ENCODE results near the gene SLC66A3. TPM values are rescaled to one million over a fixed set of nuclear protein-coding genes. Genes with fewer than 3 reads are reported as not detected.

Gene SLC66A3
- 9.8 TPM for total RNA-seq

DNA sequence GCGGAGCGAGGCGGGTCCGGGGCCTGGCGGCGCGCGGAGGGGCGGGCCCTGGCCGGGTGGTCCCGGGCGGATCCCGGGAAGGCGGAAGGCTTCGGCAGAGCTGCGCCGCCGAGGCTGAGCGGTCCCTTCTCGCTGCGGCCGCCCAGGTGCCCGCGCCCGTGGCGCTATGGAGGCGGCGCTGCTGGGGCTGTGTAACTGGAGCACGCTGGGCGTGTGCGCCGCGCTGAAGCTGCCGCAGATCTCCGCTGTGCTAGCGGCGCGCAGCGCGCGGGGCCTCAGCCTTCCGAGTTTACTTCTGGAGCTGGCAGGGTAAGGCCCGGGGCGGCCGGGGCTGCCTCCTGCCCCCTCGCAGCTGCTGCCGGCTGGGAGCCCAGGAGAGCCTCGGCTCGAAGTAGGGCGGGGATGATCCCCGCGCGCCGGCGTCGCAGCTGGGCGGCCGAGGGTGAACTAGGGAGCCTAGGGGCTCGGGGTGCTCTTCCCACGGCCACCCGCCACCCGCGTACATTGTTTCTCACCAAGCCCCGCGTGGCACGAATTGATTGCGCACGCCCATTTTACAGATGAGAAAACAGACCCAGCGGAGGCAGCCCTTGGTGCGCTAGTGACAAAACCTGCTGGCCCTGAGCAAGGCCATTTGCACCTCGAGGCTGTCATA is at the start of gene SLC66A3:
TSS of gene SLC66A3 (plus strand) at position 87 of the 655 bp plus-strand sequence. CDS start at position 167, 80 bp downstream.
- no peak for DNase-seq

DNA sequence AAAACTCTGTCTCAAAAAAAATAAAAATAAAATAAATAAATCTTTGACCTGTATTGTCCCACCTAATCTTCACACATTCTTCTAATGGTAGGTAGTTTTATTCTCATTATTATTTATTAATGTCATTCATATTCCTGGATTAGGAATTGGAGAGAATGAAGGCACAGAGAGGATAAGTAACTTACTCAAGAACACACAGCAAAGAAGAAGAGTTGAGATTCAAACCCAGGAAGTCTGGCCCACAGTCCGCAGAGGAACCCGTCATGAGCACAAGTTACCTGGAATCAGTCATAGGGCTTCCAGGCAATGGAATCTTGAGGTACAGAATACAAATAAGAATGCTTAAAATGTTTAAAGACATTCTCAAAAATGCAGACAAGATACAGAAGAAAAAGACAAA is 46.3 kb upstream of the SLC66A3 start:
- no peak for DNase-seq

DNA sequence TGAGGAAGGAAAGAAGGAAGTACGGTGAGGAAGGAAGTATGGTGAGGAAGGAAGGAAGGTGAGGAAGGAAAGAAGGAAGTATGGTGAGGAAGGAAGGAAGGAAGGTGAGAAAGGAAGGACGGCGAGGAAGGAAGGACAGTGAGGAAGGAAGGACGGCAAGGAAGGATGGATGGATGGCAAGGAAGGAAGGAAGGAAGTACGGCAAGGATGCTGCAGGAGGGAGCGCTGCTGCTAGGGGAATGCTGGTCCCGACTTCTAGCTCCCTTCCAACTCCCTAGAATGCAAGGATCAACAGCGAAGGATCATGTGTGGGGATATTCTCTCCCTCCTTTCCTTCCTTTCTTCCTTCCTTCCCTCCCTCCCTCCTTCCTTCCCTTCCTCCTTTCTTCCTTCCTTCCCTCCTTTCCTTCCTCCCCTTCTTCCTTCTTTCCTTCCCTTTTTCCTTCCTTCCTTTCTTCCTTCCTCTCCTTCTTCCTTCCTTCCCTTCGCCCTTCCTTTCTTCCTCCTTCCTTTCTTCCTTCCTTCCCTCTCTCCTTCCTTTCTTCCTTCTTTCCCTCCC is 42.3 kb upstream of the SLC66A3 start:
- DNase-seq, result no peak

DNA sequence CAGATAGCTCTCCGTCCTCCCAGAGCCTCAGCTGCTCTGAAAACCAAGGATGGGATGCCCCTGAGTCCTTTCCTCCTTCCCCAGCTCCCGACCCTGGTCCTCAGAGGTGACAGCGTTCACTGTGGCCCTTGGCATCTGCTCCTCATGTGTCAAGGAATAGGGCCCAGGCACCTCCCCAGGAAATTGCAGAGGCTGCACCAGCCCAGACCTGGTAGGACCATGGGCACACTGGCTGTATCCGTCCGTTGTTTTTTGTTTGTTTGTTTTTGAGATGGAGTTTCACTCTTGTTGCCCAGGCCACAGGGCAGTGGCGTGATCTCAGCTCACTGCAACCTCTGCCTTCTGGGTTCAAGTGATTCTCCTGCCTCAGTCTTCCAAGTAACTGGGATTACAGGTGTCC is 37.5 kb upstream of the SLC66A3 start:
- no peak for DNase-seq

DNA sequence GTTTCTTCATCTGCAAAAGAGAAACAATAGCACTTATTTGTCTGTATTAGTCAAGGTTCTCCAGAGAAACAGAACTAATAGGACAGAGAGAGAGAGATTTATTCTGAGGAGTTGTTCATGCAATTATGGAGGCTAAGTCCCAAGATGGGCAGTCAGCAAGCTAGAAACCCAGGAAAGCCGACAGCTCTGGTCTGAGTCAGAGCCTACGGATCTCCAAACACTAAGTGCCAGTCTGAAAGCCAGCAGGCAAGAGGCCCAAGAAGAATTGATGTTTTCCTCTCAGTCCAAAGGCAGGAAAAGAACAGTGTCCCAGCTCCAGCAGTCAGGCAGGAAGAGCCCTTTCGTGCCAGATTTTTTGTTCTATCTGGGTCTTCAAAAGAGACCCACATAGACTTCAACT is 36.5 kb upstream of the SLC66A3 start:
- DNase-seq, result no peak

DNA sequence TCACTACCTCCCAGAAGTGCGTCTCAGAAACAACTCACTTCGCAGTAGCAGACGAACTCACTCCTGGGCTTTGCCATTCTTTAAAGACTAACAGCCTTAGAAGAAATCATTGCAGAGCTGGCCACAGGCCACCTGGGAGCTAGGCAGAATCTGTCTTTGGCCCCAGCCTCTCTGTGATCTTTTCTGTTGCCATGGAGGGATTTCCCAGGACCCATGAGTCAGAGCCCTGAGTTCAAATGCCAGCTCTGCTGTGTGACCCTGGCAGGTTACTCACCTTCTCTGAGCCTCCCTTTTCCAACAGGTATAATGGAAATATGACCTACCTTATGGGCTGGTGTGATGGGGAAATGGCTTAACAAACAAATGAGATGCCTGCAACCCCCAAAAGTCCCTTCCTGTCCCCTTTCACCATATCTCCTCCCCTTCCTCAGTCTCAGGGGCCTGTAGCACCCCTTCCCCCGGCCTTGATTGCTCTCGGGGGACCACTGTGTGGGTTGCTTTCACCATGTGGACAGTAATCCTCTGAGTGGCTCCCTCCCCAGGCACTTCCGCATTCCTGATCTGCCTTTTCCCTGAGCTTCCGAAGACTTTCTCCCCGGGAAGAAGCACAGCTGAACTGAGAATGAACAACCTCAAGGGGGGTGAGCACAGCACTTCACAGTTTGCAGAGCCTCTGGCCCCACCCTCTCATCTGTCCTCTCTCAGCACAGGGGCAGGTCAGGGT is 34.0 kb upstream of the SLC66A3 start:
- no peak for DNase-seq

DNA sequence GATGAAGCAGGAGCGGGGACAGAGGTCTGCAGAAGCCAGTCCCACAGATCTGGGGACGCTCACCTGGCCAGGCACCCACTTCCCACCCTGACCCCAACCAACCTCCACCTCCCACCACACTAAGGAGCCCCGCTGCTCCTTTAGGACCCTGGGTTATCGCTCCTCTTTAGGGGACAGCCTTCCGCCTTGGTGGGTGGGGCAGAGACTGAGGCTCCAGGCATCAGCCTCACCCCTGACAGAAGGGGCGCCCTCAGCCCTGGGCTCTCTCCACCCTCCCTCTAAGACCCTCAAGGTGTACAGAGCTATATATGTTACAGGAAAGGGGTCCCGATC is 33.5 kb upstream of the SLC66A3 start:
- DNase-seq, result no peak

DNA sequence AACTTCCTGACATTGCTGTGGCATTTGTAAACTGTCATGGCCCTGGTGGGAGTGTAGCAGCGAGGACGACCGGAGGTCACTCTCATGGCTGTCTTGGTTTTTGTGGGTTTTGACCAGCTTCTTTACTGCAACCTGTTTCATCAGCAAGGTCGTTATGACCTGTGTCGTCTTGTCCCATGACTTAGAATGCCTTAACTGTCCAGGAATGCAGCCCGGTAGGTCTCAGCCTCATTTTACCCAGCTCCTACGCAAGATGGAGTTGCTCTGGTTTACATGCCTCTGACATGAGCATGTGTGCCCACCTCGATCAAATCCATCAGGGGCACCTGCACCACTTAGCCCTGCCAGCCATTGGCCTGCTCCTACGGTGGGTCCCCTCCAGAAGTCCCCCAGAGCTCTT is 32.9 kb upstream of the SLC66A3 start:
- DNase-seq, result no peak

DNA sequence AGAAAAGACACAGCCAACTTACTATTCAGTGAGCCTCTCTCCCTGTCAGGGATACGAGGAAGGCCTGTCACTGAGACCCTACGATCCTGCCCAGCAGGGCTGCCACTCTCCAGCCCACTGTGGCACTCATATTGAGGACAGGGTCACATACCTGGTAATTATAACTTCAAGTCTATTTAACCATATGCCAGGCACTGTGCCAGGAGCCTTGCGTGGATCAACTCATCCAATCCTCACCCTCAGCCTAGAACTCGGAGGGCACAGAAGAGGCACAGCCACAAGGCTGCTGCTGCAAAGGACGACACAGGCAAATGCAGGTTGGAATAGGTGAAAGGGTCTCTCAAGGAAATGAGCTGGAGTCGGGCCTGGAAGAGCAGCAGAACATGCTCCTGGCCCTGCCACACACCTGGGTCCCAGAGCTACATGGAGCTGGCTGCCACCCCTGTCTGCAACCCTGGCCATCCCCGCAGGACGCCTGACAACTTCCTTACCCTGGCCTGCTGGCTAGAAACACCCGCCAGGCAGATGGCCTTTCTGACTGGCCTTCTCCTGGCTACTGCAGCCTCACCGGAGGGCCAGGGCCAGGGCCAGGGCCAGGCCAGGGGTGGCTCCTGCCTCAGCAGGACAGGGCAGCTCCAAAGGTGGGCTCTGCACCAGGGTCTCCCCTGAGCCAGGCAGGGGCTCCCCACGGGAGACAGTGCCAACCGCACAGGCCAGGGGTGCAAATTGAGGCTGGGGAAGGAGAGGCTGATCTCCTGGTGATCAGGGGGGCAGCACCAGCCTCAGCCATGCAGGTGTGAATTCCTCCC is 32.1 kb upstream of the SLC66A3 start:
- DNase-seq, result no peak

DNA sequence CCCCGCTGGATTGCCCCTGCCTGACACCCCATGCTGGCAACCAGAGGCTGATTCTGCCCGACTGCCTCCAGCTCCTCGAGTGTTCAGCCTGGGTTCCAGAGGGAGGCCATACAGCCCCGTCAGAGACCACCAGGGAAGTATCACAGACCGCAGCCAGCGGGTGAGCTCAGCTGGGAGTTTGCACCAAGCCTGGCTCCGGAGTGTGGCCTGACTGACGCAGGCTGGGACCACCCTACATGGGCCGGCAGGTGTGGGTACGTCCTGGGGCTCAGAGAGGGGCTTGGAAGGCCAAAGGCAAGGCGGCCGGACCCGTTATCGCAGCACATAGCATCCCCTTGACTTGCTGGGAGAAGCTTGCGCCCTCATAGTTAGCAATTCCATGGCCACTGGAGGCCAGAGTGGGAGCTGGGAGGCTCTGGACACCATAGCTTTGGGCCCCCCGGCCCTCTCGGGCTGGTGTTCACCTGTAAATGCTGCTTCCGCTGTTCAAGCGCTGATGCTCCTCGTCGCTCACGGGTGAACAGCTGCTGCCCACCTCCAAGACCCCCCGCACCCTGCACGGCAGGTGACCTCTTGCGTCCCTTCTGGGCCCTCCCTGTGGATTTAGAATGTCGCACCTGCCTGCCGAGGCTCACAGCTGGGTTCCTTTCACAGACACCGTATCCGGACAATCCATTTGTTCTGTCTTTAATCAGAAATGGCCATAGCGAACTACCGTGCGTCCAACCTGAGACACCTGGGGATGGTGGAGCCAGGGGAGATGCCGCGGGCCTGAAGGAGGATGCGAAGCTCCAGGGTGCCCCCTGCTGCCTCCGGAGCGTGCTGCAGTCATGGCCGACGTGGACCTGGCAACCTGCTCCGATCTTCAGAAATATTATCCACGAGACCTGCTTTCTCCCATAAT is 31.2 kb upstream of the SLC66A3 start:
- DNase-seq, result peak; percentile 48

DNA sequence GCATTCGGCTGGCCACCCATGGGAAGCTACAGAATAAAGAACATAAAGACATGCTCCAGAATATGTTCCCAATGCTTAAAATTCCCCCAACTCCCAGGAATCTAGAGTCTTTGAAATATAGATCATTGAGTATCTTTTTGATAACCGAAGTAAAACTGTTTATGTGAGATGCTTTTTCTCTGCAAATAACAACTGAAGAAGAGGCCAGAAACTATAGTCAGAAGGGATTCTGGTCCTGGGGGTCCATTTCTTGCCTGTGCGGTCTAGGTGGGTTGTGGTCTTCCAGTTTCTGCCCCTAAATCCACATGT is 30.6 kb upstream of the SLC66A3 start:
- DNase-seq, result no peak

DNA sequence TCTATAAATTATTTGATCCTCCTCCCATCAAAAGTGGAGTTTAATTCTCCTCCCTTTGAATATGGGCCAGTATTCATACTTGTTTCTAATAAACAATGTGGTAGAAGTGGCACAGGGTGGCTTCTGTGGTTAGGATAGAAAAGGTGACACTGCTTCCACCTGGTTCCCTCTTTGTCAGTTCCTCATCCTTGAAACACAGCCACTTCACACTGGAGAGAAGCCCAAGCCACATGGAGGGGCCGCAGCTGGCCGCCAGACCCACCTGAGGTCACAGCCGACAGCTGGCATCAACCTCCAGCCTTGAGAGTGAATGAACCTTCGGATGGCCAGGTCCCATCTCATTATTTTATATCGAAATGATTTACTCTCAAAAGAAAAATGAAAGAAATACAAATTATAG is 27.5 kb upstream of the SLC66A3 start:
- no peak for DNase-seq

DNA sequence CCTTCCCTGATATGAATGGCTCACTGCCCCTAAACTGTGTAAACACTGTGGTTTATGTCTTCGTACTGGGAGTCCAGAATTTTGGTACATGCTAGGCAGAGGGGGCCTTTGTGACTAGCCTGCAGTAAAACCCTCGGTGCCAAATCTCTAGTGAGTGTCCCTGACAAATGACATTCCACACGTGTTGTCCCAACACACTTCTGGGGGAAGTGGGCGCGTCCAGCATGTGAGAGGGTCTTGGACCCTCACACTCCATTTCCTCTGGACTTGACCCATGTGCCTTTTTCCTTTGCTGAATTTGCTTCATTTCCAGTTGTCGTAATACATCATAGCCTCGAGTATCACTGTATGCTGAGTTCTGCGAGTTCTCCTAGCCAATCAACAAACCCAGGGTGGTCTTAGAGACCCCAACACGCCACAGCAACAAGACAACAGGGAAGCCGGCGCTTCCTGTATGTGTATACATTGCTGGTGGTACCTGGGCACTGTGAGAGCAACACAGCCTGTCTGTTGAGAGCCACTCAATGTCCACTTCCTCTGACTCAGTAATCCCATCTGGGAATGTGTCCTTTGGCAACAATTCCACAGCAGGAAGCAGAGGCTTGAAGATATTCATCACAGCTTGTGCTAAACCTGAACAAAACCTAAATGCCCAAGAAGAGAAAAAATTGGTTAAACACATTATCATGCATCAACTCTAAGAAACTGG is 26.9 kb upstream of the SLC66A3 start:
- no peak for DNase-seq

DNA sequence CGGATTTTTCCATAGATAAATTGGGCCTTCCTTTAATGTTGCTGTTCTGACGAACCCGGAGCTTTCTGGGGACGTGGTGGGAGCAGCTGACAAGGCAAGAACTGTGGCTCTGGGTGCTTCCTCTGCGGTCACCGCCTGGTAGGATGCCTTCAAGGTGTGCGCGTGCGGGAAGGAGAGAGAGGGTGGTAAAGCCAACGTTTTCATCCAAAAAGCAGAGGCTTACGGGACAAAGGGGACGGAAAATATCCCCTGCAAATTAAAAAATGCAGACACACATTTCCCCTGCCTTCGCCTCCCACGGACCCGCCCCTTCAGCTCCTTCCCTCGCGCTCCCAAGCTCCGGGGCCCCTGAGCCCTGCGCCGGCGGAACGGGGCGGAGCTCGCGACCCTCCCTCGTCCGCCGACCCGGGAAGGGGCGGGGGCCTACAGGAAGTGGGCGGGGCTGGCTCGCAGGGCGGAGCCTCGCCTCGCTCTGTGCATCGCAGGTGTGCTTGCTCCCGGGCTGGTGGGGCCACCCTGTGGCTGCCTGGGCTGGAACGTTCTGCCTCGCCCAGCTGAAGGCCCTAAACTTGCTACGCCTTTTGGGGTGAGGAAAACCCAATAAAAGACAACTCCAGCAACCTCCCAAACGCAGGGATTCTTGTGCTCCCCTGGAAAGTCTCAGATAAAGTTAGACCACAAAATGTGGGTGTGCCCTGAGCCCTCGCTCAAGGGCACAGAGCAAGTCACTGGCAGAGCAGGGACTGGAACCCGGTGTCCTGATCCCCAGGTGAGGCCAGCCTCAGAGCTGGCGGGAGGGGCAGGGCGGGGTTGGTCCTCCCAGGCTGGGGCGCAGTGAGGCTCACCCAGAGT is 25.4 kb upstream of the SLC66A3 start:
- DNase-seq, result peak; percentile 20

DNA sequence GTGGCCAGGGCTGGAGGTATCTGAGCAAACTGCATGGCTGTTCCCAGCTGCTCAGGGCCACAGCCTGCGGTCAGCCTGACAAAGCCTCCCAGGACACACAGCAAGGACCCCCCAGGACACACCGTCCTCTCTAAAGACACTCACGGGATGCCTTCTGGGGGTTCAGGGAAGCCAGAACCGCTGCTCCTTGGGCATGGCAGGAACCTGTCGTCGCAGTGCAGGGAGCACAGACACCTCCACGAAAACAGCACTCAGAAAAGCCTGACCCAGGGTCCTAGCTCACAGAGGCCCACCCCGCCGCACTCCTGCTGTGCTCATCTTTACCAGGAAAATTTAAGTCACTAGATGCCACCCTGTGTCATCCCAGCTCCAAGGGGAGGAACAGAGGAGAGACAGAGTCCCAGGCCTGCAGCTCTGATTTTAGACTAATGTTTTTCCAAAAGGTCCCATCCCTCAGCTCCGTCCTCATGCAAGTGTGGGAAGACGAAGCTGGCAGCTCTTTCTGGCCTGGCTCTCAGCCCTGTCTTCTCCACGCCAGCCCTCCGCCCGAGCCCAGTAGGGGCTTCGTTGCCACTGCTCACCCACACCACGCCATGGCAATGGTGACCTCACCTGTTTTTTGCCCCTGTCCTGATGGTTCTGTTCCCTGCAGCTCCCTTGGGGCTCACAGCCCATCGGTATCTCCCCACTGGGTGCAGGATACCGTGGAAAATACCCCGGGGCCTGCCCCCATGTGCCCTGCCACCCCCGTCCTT is 23.9 kb upstream of the SLC66A3 start:
- DNase-seq, result no peak

DNA sequence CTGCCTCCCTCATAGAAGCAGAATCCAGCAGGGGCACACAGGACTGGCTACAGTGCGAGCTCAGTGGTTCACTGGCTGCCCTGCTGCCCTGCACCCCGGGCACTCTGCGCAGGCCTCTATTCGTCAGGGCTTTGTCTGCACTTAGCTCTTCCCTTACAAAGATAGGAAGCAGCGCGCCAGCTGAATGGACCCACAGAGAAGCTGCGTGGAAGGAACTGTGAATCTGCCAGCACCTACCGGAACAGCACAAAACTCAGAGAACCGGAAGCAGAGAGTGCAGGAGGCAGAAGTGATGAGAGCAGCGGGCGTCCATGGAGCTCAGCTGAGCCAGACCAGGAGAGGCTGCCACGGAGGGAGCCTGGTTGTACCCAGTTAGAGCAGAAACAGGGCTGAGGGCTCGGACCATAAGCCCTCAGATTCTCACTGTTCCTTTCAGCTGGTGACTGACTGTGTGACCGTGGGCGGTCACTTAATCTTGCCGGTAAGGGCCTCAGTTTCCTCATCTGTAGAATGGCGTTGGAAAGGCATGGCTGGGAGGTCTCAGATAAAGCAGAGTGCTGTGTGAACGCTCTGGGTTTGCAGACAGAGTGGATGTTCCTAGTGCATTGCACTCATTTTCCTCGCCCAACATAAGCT is 23.1 kb upstream of the SLC66A3 start:
- peak; percentile 60 for DNase-seq

DNA sequence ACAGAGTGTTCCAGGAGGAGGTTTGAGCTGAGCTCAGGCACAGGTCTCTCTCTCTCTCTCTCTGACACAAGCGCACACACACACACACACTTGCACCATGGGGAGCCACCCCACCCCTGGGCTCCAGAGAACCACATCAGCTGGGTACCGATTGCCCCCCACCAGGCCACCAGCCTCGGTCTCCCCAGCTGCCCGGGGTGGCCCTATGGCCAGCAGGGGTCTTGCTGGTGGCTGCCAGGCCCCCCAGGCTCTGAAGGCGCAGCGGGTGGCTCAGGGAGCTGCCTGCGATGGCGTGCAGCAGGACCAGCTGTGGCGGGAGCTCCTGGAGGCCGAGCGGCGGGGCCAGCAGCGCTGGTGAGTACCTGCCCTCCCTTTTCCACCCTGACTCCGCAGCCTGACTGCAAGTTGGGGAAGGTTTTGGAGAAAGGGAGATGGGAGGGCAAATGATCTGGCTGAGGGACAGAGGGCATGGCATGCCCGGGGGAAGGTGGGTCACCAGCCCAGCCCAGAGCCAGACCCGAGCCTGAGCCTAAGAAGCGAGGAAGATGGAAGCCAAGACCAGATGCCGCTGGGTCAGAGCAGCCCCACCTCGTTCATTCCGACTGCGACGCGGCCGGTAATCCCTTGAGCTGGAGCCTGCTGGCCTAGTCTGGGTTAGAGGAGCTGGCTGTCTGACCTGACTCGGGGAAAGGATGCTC is 21.9 kb upstream of the SLC66A3 start:
- DNase-seq, result no peak

DNA sequence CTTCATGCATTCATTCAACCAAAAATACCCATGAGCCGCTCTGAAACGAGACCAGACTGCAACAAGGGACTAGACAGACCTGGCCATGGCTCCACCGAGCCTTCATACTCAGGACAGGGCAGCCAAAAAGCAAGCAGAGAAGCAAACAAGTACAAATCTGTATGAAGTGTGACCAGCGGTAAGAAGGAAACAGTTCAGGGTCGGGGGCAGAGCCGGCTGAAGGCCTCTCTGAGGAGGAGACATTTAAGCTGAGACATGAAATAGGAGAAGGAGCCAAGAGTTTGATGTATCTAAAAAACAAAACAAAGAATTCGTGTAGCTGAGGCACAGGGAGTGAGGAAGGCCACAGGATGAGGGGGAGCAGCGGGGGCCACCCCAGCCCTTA is 21.3 kb upstream of the SLC66A3 start:
- DNase-seq, result no peak

DNA sequence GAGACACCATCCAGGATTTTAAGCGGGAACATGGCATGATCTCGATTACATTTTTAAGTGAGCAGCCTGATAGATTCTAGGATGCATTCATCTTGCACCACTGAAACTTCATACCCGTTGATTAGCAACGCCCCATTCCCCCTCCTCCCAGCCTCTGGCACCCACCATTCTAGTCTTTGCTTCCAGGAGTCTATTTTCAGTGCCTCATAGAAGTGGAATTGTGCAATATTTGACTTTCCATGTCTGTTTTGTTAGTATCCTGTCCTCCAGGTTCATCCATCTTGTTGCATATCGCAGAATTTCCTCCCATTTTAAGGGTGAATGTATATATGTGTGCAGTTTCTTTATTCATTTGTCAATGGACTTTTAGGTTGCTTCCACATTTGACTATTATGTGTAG is 20.9 kb upstream of the SLC66A3 start:
- DNase-seq, result no peak

Data from occipital lobe (tissue), 2 donors.